ENCODE data around the gene TRAK2.
A peak's percentile ranks its signal among the peaks of the same experiment; 100 is the strongest.
"Not testable (repeated sequence)": the region's sequence is repeated elsewhere in the genome, so short reads cannot be mapped to it uniquely, and the experiment has no call there.

The TRAK2 gene

GRCh38 chr2:201414099-201415023 lies 36.9 kb downstream of the TRAK2 start:
- no peak for DNase-seq

DNA sequence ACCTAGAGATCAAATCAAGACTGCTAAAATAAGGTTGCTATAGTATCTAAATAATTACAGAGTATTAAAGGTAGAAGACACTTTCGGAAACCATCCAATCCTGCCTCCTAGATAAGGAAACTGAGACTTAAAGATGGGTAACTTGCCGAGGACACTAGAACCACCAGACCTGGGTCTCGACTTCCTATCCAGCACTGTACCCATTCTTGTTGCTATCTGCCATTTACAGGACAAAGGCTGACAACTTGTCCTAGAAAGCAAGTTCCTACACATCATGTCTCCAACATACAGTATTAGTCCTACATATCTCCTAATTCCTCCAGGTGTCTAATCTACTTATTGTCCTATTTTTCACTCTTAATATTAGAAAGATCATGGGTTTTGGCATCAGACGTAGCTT lies 37.7 kb downstream of the TRAK2 start:
- DNase-seq: no peak

- no peak for DNase-seq
Measured at GRCh38 chr2:201413143-201413542, 38.1 kb downstream of the TRAK2 start.

DNA sequence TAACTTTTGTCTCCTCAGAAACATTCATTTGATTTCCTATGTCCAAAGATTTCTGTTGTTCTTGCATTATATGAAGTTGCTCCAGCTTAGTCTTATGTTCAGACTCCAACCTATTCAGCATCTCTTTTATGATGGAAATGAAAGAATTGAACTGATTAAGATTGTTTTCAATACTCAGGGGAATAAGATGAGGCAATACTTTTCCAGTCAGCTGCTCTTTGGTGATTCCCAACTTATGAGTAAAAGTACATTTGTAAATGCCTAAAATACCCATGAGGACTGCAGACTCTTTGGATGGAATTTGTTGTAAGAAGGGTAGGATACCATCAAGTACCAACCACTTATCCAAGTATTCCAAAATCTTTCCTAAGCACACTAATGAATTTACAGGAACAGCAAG lies 39.8 kb downstream of the TRAK2 start:
- no peak for DNase-seq

DNA sequence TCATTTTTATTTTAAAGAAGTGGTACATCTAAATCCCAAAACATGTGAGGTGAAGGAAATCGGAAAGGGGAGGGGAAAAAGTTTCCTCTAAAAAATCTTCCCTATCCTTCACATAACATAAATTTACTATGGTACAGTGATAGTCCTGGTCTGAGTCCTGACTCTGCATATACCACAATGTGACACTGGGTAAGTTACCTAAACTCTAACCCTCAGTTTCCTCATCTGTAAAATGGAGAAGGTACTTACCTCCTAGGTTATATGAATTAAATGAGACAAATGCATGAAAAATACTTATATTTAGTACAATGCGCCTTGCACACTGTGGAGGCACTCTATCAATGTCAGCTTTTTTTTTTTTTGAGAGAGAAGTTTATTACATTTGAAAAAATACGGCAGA lies 42.3 kb downstream of the TRAK2 start:
- DNase-seq: no peak

DNA sequence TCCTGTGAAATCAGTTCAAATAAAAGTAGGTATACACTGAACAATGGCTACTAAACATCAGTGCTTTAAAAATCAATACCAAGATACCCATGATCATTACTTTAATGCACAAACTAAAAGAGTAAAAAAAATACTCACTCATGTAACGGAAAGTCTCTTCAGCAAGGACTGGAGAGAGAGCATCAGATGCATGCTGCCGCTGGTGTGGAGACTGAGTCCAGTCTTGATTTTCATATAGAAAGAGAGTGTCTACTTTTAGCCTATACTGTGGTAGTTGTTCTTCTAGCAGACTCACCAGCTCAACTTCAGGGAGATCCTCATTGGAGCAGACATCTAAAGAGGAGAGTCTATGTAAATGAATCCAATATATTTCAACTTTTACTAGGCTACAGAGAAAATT lies 44.0 kb downstream of the TRAK2 start:
- DNase-seq: no peak

DNA sequence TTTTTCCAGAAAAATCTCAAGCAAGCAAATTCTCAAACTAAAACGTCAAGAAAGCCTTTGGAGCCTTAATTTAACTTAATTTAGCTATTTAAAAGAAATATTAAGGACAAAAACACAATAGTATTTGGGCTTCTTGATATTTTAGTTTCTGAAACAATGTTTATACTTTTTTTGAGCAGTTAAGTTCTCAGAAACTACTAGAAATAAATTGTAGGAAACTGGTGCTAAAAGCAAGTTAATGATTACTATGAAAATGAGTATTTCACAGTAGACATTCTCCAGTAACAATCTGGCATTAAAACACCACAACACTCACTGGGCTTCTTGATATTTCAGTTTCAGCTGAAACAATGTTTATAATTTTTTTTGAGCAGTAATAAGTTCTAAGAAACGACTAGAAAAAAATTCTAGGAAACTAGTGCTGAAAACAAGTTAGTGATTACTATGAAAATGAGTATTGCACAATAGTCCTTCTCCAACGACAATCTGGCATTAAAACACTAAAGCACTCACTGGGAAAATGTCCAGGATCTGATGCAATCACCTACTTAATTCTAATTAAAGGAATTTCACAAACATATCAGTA lies 45.1 kb downstream of the TRAK2 start:
- no peak for DNase-seq

- no peak for DNase-seq
Measured at GRCh38 chr2:201404699-201405280, 46.5 kb downstream of the TRAK2 start.

GRCh38 chr2:201403880-201404279 lies 47.4 kb downstream of the TRAK2 start:
- peak; percentile 87 for DNase-seq

- no peak for DNase-seq
Measured at GRCh38 chr2:201402651-201403562, 48.4 kb downstream of the TRAK2 start.

GRCh38 chr2:201401815-201402214 lies 49.4 kb downstream of the TRAK2 start:
- peak; percentile 73 for DNase-seq

GRCh38 chr2:201396595-201396994 lies 54.7 kb downstream of the TRAK2 start:
- DNase-seq: no peak

- DNase-seq: no peak
Measured at GRCh38 chr2:201383136-201383535, 68.1 kb downstream of the TRAK2 start.

DNA sequence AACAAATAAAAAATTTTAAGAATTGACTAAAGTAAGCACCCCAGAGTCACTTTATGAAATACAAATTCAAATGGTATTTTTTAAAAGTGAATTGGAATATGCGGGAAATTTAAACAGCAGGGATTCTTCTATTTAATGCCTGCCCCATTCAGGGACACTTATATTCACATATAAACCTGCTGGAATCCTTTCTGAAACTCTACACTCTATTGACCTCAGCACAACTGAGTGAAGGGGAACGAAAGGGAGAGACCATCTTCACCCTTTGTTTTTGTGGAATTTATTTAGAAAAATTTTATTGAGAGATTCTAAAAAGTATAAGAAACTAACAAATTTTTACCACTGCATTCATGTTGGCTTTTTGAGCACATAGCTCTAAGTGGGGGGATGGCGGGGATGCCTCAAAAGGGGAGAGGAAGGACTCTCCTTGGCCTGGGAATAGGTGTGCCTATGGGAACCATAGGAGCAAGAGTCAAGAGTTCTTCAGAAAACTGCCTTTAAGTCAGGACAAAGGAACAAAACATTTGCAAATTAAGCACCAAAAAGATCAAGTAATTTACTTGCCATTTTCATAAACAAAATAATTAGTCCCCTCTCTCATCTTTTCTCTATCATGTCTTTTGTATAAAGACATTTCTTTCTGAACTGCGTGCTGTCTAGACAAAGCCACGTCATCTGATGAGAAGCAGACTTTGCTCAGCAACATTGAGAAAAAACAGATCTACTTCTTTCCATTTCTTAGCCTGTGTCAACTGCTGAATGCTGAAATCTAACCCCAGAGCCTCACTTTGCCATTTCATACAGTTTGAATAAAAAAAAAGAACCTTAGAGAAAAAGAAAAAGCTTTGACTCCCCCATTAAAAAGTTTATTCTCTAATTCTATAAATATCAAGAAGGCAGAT lies 72.5 kb downstream of the TRAK2 start:
- DNase-seq: no peak

DNA sequence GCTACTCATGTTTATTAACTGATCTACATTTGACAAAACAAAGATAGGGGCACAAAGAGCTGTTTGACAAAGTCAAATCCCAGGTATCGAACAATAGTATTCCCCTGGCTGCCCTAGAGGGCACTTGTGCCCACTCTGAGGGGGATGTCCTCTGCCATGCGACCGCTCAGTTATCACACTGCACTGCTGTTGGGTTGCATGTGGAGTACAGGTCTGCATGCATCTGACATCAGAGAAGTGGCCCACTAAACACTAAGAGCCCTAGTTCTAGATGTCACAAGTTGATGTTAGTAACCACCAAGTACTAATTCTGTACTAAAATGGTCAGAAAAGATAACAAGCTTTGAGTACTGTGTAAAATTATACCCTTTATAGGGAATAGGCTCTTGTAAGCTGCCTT lies 74.0 kb downstream of the TRAK2 start:
- no peak for DNase-seq

DNA sequence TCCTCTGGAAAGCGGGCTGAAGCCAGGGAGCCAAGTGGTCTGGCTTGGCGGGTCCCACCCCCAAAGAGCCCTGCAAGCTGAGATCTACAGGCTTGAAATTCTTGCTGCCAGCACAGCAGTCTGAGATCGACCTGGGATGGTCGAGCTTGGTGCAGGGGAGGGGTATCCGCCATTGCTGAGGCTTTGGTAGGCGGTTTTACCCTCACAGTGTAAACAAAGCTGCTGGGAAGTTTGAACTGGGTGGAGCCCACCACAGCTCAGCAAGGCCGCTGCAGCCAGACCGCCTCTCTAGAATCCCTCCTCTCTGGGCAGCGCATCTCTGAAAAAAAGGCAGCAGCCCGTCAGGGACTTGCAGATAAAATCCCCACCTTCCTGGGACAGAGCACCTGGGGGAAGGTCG lies 81.5 kb downstream of the TRAK2 start:
- no peak for DNase-seq

DNA sequence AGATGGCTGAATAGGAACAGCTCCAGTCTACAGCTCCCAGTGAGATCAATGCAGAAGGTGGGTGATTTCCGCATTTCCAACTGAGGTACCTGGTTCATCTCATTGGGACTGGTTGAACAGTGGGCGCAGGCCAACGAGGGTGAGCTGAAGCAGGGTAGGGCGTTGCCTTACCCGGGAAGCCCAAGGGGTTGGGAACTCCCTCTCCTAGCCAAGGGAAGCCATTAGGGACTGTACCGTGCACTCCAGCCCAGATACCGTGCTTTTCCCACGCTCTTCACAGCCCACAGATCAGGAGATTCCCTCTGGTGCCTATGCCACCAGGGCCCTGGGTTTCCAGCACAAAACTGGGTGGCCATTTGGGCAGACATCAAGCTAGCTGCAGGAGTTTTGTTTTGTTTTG lies 81.9 kb downstream of the TRAK2 start:
- not testable (repeated sequence) for DNase-seq

DNA sequence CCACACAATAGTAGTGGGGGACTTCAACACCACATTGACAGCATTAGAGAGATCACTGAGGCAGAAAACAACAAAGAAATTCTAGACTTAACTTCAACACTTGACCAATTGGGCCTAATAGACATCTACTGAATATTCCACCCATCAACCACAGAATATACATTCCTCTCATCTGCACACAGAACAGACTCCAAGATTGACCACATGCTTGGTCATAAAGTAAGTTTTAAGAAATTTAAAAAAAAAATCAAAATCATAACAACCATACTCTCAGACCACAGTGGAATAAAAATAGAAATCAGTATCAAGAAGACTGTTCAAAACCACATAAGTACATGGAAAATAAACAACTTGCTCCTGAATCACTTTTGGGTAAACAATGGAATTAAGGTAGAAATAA lies 85.1 kb downstream of the TRAK2 start:
- no peak for DNase-seq

- DNase-seq: no peak
Measured at GRCh38 chr2:201363857-201364560, 87.2 kb downstream of the TRAK2 start.

- no peak for DNase-seq
Measured at GRCh38 chr2:201362396-201362795, 88.9 kb downstream of the TRAK2 start.

- no peak for DNase-seq
Measured at GRCh38 chr2:201361078-201361733, 90.1 kb downstream of the TRAK2 start.

Data from DMS79 (cell line).